A673 (cell line): ENCODE measurements around the gene TEK.
"Not testable (repeated sequence)": the region's sequence is repeated elsewhere in the genome, so short reads cannot be mapped to it uniquely, and the experiment has no call there.

Experiments
- CTCF ChIP-seq: fragments of 300-800, 200-600 bp; sonication (generic); conservative IDR thresholded peaks from 2 replicates; pipeline ENCODE4 v1.5.1; 2017; ENCODE audit warnings: low read depth, mild to moderate bottlenecking, antibody characterized with exemption, low read length, moderate library complexity, mixed read lengths
- EZH2 ChIP-seq: fragments of 200-600 bp; sonication (generic); IDR thresholded peaks from 2 replicates; pipeline ENCODE4 v1.6.1; 2017; ENCODE audit warnings: borderline replicate concordance, low read depth, mild to moderate bottlenecking, mixed read lengths, antibody characterized with exemption, low read length; ENCODE audit not compliant: poor library complexity, severe bottlenecking

GRCh38 chr9:27092496-27092895, 16.5 kb upstream of the TEK start:
- not testable (repeated sequence) for TF ChIP-seq CTCF, EZH2
